Loucy (cell line): ENCODE data around the gene PPFIBP2.

ENCODE experiments used
- H2AFZ ChIP-seq: fragments of 200-600 bp; sonication (generic); 2 replicates; pipeline ENCODE4 v1.6.0; 2016; ENCODE audit warnings: antibody characterized with exemption, mild to moderate bottlenecking, low read length, moderate library complexity
- H3F3A ChIP-seq: fragments of 200-600 bp; 2 replicates; pipeline ENCODE4 v1.6.0; 2016; ENCODE audit warnings: antibody characterized with exemption, low read depth, mild to moderate bottlenecking
- H3K27me3 ChIP-seq: fragments of 200-600 bp; sonication (generic); 2 replicates; pipeline ENCODE4 v1.6.1; 2014; ENCODE audit warnings: low read length, mild to moderate bottlenecking; ENCODE audit not compliant: insufficient read depth, poor library complexity, severe bottlenecking
- H3K36me3 ChIP-seq: fragments of 200-600 bp; sonication (generic); 2 replicates; pipeline ENCODE4 v1.6.1; 2016; ENCODE audit warnings: low read length; ENCODE audit not compliant: insufficient read depth
- H3K4me1 ChIP-seq: fragments of 200-600 bp; sonication (generic); 2 replicates; pipeline ENCODE4 v1.5.1; 2014; ENCODE audit warnings: low read length, mild to moderate bottlenecking; ENCODE audit not compliant: insufficient read depth, poor library complexity, severe bottlenecking
- H3K4me2 ChIP-seq: fragments of 200-600 bp; sonication (generic); 2 replicates; pipeline ENCODE4 v1.6.0; 2014; ENCODE audit warnings: antibody characterized with exemption, low read length, low read depth, mild to moderate bottlenecking; ENCODE audit not compliant: poor library complexity, severe bottlenecking
- H3K4me3 ChIP-seq: fragments of 200-600 bp; sonication (generic); 2 replicates; pipeline ENCODE4 v1.5.1; 2014; ENCODE audit warnings: low read length, mild to moderate bottlenecking, mixed read lengths; ENCODE audit not compliant: poor library complexity, severe bottlenecking
- H3K79me2 ChIP-seq: fragments of 200-600 bp; sonication (generic); 2 replicates; pipeline ENCODE4 v1.6.1; 2014; ENCODE audit warnings: low read length; ENCODE audit not compliant: insufficient read depth
- H3K9ac ChIP-seq: fragments of 200-600 bp; sonication (generic); 2 replicates; pipeline ENCODE4 v1.6.0; 2014; ENCODE audit warnings: mild to moderate bottlenecking, low read depth, low read length, moderate library complexity; ENCODE audit not compliant: poor library complexity, severe bottlenecking
- H3K9me2 ChIP-seq: fragments of 200-600 bp; sonication (generic); replicated peaks from 2 replicates; pipeline ENCODE4 v1.6.1; 2016; ENCODE audit warnings: low read depth, low read length, mixed read lengths
- H3K9me3 ChIP-seq: fragments of 200-600 bp; sonication (generic); 2 replicates; pipeline ENCODE4 v1.6.1; 2014; ENCODE audit warnings: mild to moderate bottlenecking, antibody characterized with exemption, low read length, low read depth; ENCODE audit not compliant: insufficient read depth
- H4K20me1 ChIP-seq: fragments of 200-600 bp; sonication (generic); 2 replicates; pipeline ENCODE4 v1.6.0; 2014; ENCODE audit warnings: antibody characterized with exemption, low read length, mild to moderate bottlenecking; ENCODE audit not compliant: insufficient read depth, poor library complexity, severe bottlenecking
- CTCF ChIP-seq: fragments of 200-600 bp; sonication (generic); conservative IDR thresholded peaks from 2 replicates; pipeline ENCODE4 v1.5.1; 2014; ENCODE audit warnings: mild to moderate bottlenecking, antibody characterized with exemption, low read length
- EZH2phosphoT487 ChIP-seq: fragments of 200-600 bp; IDR thresholded peaks from 2 replicates; pipeline ENCODE4 v1.6.1; 2018; ENCODE audit warnings: antibody characterized with exemption, mild to moderate bottlenecking, moderate library complexity, borderline replicate concordance

The PPFIBP2 gene

DNA sequence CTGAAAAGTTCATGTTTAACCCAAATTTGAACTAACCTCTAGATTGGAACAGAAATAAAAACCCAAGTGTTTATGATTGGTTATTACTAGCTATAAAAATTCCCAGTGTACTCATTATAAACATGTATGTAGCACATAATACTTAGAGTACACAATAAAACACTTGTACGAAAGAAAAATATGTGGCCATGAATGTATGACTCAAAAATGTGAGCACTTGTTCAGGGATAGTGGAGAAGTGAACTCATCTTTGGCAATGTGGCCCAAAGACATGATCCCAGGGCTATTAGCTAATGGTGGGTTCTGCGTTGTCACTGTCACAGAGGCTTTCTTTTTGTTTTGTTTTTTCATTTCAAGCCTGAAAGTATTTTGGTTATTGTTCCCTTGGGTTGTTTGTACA, 72.0 kb downstream of the PPFIBP2 start:
- H3K4me2 ChIP-seq: no peak overlapping the region
- no peaks in the 10 kb centered on the region for H4K20me1 ChIP-seq
- no peaks in the 10 kb centered on the region for H3K9me2 ChIP-seq
- no peaks in the 10 kb centered on the region for H3K79me2 ChIP-seq
- no peaks in the 10 kb centered on the region for H3K4me1 ChIP-seq
- no peaks in the 10 kb centered on the region for H3K9me3 ChIP-seq
- no peak for TF ChIP-seq CTCF
- no peak overlapping the region for H3K4me3 ChIP-seq
- no peaks in the 10 kb centered on the region for H3K36me3 ChIP-seq
- H3F3A ChIP-seq: no peaks in the 10 kb centered on the region
- peaks cover 92% of the 10 kb centered on the region for H3K27me3 ChIP-seq
- H2AFZ ChIP-seq: no peak overlapping the region
- no peak overlapping the region for H3K9ac ChIP-seq

- H3K9me3 ChIP-seq: no peaks in the 10 kb centered on the region
- H3K79me2 ChIP-seq: no peaks in the 10 kb centered on the region
- H3K4me3 ChIP-seq: no peak overlapping the region
- no peak overlapping the region for H3K9ac ChIP-seq
- no peaks in the 10 kb centered on the region for H4K20me1 ChIP-seq
- no peaks in the 10 kb centered on the region for H3F3A ChIP-seq
- peaks cover 86% of the 10 kb centered on the region for H3K27me3 ChIP-seq
- TF ChIP-seq CTCF (no peak), EZH2phosphoT487 (no peak)
- H3K4me2 ChIP-seq: no peak overlapping the region
- no peaks in the 10 kb centered on the region for H3K9me2 ChIP-seq
- H3K4me1 ChIP-seq: no peaks in the 10 kb centered on the region
- no peaks in the 10 kb centered on the region for H3K36me3 ChIP-seq
- H2AFZ ChIP-seq: no peak overlapping the region
Observed at GRCh38 chr11:7586376-7586775, 72.6 kb downstream of the PPFIBP2 start.

- no peaks in the 10 kb centered on the region for H3F3A ChIP-seq
- H3K27me3 ChIP-seq: peaks cover 73% of the 10 kb centered on the region
- H3K4me2 ChIP-seq: no peak overlapping the region
- no peaks in the 10 kb centered on the region for H4K20me1 ChIP-seq
- H2AFZ ChIP-seq: no peak overlapping the region
- H3K4me1 ChIP-seq: no peaks in the 10 kb centered on the region
- no peak for TF ChIP-seq CTCF
- no peaks in the 10 kb centered on the region for H3K9me3 ChIP-seq
- no peaks in the 10 kb centered on the region for H3K79me2 ChIP-seq
- no peaks in the 10 kb centered on the region for H3K36me3 ChIP-seq
- no peak overlapping the region for H3K4me3 ChIP-seq
- H3K9ac ChIP-seq: no peak overlapping the region
- H3K9me2 ChIP-seq: no peaks in the 10 kb centered on the region
Observed at GRCh38 chr11:7587712-7588111, 73.9 kb downstream of the PPFIBP2 start.
